Measurements from ENCODE around the gene PCNA.
A peak's percentile ranks its signal among the peaks of the same experiment; 100 is the strongest.
"Not testable (repeated sequence)": the region's sequence is repeated elsewhere in the genome, so short reads cannot be mapped to it uniquely, and the experiment has no call there.

Gene PCNA

GRCh38 chr20:5116875-5117274 is 2.9 kb downstream of the PCNA start:
- TF ChIP-seq CTCF (IDR thresholded peaks at IDR 0.05) (no peak), ZFX (IDR thresholded peaks at IDR 0.05; ENCODE audit: borderline replicate concordance) (no peak)
- peak overlapping the region; percentile 94 for H3K27ac ChIP-seq

- H3K27ac ChIP-seq: peak overlapping the region; percentile 96
- TF ChIP-seq ZFX (IDR thresholded peaks at IDR 0.05; ENCODE audit: borderline replicate concordance): no peak
- no peak for TF ChIP-seq CTCF (IDR thresholded peaks at IDR 0.05)
These were observed 5.4 kb downstream of the PCNA start for GRCh38 chr20:5114403-5114802.

GRCh38 chr20:5113615-5113986 is 6.2 kb downstream of the PCNA start:
- no peak for TF ChIP-seq CTCF (IDR thresholded peaks at IDR 0.05)
- peak overlapping the region; percentile 96 for H3K27ac ChIP-seq

GRCh38 chr20:5109276-5109675 is 10.5 kb downstream of the PCNA start:
- H3K27ac ChIP-seq: no peak overlapping the region
- TF ChIP-seq ZFX (IDR thresholded peaks at IDR 0.05; ENCODE audit: borderline replicate concordance): no peak
- TF ChIP-seq CTCF (IDR thresholded peaks at IDR 0.05): no peak

- TF ChIP-seq ZFX (IDR thresholded peaks at IDR 0.05; ENCODE audit: borderline replicate concordance): no peak
- no peak for TF ChIP-seq CTCF (IDR thresholded peaks at IDR 0.05)
- H3K27ac ChIP-seq: no peak overlapping the region
These were observed 15.3 kb downstream of the PCNA start for GRCh38 chr20:5104479-5104878.

- no peak overlapping the region for H3K27ac ChIP-seq
- TF ChIP-seq CTCF (IDR thresholded peaks at IDR 0.05) (peak; percentile 94), ZFX (IDR thresholded peaks at IDR 0.05; ENCODE audit: borderline replicate concordance) (no peak)
These were observed 18.9 kb downstream of the PCNA start for GRCh38 chr20:5100684-5101347.

GRCh38 chr20:5099909-5100308 is 19.8 kb downstream of the PCNA start:
- not testable (repeated sequence) for H3K27ac ChIP-seq

- not testable (repeated sequence) for H3K27ac ChIP-seq
These were observed 20.7 kb downstream of the PCNA start for GRCh38 chr20:5099009-5099408.

Data from 22Rv1 (cell line).